ENCODE results near the gene MYMK. TPM values are rescaled to one million over a fixed set of nuclear protein-coding genes. Genes with fewer than 3 reads are reported as not detected.

Gene MYMK
- total RNA-seq, 1 experiment from 2014 or later: not detected

GRCh38 chr9:133538851-133539833, 14.4 kb upstream of the MYMK start (continued):
- TF ChIP-seq SIN3A (IDR thresholded peaks at IDR 0.05; ENCODE audit: low read depth) (no peak), REST (IDR thresholded peaks at IDR 0.05; ENCODE audit: low read depth) (no peak)

GRCh38 chr9:133538176-133538575, 13.4 kb upstream of the MYMK start:
- no peaks in the 10 kb centered on the region for H3K9me3 ChIP-seq (ENCODE audit: control insufficient read depth in 1 of 2, insufficient read depth in 1 of 2, low read depth in 1 of 2, low read length in 2 of 2)

More at GRCh38 chr9:133538176-133538575, 13.4 kb upstream of the MYMK start:
- TF ChIP-seq EGR1 (IDR thresholded peaks at IDR 0.05; ENCODE audit: low read depth) (no peak), MAX (IDR thresholded peaks at IDR 0.05) (no peak), SRF (IDR thresholded peaks at IDR 0.05; ENCODE audit: low read depth) (no peak), SP1 (IDR thresholded peaks at IDR 0.05; ENCODE audit: low read depth) (no peak), REST (IDR thresholded peaks at IDR 0.05; ENCODE audit: low read depth) (no peak), ELF1 (IDR thresholded peaks at IDR 0.05; ENCODE audit: borderline replicate concordance, low read depth) (no peak), POLR2A (IDR thresholded peaks at IDR 0.05; ENCODE audit: borderline replicate concordance, extremely low read depth, insufficient read depth, insufficient read length) (no peak), CBX3 (IDR thresholded peaks at IDR 0.05; ENCODE audit: low read depth) (no peak), EZH2 (IDR thresholded peaks at IDR 0.05) (no peak), YY1 (IDR thresholded peaks at IDR 0.05; ENCODE audit: extremely low read depth, insufficient replicate concordance, low read depth, low read length) (no peak)
- ChIA-PET CTCF (no interaction called here), RAD21 (ENCODE audit: low non-redundant PET in 1 of 2, low total read pairs in 2 of 2, uncharacterized antibody in 2 of 2, unreplicated experiment in 2 of 2) (no interaction called here), POLR2A (no interaction called here)
- Histone ChIP-seq H3K27ac (ENCODE audit: low read depth, low read length) (no peak overlapping the region), H3K4me2 (ENCODE audit: low read length) (no peak overlapping the region), H3K79me2 (ENCODE audit: insufficient read depth, low read length) (no peaks in the 10 kb centered on the region), H3K4me3 (replicated peaks in 1 of 2; ENCODE audit: low read depth in 1 of 2, low read length in 2 of 2) (no peak overlapping the region), H3K36me3 (ENCODE audit: control insufficient read depth in 1 of 2, insufficient read depth in 2 of 2, low read length in 2 of 2) (no peaks in the 10 kb centered on the region), H2AFZ (ENCODE audit: low read depth, low read length, poor library complexity, severe bottlenecking) (no peak overlapping the region), H3K4me1 (ENCODE audit: control insufficient read depth in 1 of 2, insufficient read depth in 2 of 2, low read length in 2 of 2) (no peaks in the 10 kb centered on the region; a peak in 1 of 4 replicates), H4K20me1 (ENCODE audit: insufficient read depth) (no peaks in the 10 kb centered on the region), H3K27me3 (ENCODE audit: insufficient read depth, low read length) (no peaks in the 10 kb centered on the region), H3K9me2 (ENCODE audit: insufficient read depth) (no peaks in the 10 kb centered on the region), H3K9ac (ENCODE audit: low read length) (no peak overlapping the region)
- intact Hi-C loops (cut with micrococcal nuclease): no loop called here
- BruUV-seq (replicated peaks): no TSS peak
- no peak for DNase-seq (ENCODE audit: low read depth, low spot score)
- no peak for ATAC-seq

Data from HCT116 (cell line).